Measurements from ENCODE around the gene DACH1.

GRCh38 chr13:71722206-71722605 lies 144.8 kb downstream of the DACH1 start:
- TF ChIP-seq CTCF (IDR thresholded peaks at IDR 0.05) = no peak
- no peak for TF ChIP-seq POLR2A (IDR thresholded peaks at IDR 0.05)
